Neutrophil (primary cell): Measurements from ENCODE around the gene PDE11A.

Source experiments
- H3K27ac ChIP-seq: fragments of 200-600 bp; sonication (generic); 2 replicates; pipeline ENCODE4 v1.5.1; 2016; ENCODE audit warnings: mild to moderate bottlenecking, moderate library complexity
- H3K27me3 ChIP-seq: fragments of 200-600 bp; sonication (generic); 2 replicates; pipeline ENCODE4 v1.6.0; 2016; ENCODE audit warnings: mild to moderate bottlenecking
- H3K36me3 ChIP-seq: fragments of 200-600 bp; sonication (generic); 2 replicates; pipeline ENCODE4 v1.5.1; 2017
- H3K4me1 ChIP-seq, 2 experiments: fragments of 200-600 bp in 1 of 2; sonication (generic) in 1 of 2; 1 replicate in 1 of 2; 2 replicates in 1 of 2; pipeline versions ENCODE4 v1.5.1 to v1.6.1; 2013 to 2016; ENCODE audit warnings: low read depth in 1 of 2, low read length in 1 of 2, mild to moderate bottlenecking in 1 of 2, moderate library complexity in 1 of 2; ENCODE audit not compliant: control insufficient read depth in 1 of 2, insufficient read depth in 1 of 2
- H3K4me3 ChIP-seq, 2 experiments: fragments of 200-600 bp in 1 of 2; sonication (generic) in 1 of 2; 1 replicate in 1 of 2; 2 replicates in 1 of 2; pipeline ENCODE4 v1.5.1; 2013 to 2016; ENCODE audit warnings: low read depth in 1 of 2, low read length in 1 of 2, mild to moderate bottlenecking in 1 of 2, moderate library complexity in 1 of 2
- H3K9me3 ChIP-seq: fragments of 200-600 bp; sonication (generic); 2 replicates; pipeline ENCODE4 v1.5.1; 2016
- TF ChIP-seq, protein P1 (sequence below): fragments of 200-600 bp; sonication (generic); IDR thresholded peaks from 2 replicates; pipeline ENCODE4 v1.5.1; 2016; ENCODE audit warnings: antibody characterized with exemption

The PDE11A gene

DNA sequence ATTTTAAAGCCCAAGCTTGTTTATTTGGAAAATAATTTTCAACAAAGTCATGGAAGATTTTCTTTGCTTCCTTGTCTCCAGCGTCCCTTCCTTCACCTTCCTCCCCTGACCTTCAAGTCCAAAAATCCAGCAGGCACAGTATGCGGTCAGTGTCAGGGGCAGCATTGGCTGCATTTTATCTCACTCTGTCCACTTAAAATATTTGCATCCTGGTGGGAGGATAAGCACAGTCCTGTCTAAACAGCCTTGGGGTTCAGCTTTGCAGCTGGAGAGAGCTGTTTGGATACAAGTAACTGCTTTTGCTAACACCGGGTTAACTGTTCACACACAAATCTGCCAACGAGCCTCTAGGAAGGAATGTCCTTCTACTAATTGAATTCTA, 318.1 kb downstream of the PDE11A start:
- Histone ChIP-seq H3K27ac (no peak overlapping the region), H3K36me3 (no peaks in the 10 kb centered on the region), H3K4me3 (no peak overlapping the region), H3K27me3 (peaks cover 2% of the 10 kb centered on the region), H3K4me1 (no peaks in the 10 kb centered on the region), H3K9me3 (no peaks in the 10 kb centered on the region)
- TF ChIP-seq, protein P1, sequence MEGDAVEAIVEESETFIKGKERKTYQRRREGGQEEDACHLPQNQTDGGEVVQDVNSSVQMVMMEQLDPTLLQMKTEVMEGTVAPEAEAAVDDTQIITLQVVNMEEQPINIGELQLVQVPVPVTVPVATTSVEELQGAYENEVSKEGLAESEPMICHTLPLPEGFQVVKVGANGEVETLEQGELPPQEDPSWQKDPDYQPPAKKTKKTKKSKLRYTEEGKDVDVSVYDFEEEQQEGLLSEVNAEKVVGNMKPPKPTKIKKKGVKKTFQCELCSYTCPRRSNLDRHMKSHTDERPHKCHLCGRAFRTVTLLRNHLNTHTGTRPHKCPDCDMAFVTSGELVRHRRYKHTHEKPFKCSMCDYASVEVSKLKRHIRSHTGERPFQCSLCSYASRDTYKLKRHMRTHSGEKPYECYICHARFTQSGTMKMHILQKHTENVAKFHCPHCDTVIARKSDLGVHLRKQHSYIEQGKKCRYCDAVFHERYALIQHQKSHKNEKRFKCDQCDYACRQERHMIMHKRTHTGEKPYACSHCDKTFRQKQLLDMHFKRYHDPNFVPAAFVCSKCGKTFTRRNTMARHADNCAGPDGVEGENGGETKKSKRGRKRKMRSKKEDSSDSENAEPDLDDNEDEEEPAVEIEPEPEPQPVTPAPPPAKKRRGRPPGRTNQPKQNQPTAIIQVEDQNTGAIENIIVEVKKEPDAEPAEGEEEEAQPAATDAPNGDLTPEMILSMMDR, result no peak

DNA sequence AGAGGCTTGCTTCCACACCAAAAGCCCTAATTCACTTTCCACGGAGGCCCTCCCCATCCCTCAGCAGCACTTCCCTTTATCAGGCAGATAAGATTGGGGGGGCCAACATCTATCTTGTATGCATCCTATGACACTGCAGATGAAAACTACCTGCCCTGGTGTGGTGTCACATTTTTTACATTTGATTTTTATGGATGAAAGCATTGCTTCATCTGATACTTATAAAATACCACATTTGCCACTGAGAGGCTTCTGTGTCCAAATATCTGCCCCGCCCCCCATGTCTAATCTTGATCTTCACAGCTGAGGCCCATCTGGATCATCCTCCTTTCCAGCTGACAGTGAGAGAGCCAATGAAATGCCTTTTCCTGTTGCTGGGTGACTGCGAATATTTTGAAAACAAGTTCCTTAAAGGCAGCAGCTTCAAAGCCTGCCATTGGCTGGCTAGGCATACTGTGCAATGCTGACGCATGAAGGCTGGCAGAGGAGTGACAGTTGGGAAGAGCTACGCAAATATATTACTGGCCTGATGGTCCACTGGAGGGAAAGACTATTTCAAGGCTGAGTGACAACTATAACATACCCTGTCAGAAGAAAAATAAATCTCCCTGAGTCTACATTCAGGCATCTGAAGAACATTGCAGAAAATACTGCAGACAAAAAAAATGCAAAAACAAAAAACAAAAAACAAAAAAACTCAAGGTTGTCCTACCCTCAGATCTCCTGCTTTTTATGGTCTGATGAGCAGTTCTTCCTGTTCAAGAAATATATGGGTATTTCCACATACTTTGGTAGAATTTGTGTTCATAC, 318.7 kb downstream of the PDE11A start:
- Histone ChIP-seq H3K27ac (no peak overlapping the region), H3K4me1 (no peaks in the 10 kb centered on the region)
- TF ChIP-seq, protein P1, result no peak

DNA sequence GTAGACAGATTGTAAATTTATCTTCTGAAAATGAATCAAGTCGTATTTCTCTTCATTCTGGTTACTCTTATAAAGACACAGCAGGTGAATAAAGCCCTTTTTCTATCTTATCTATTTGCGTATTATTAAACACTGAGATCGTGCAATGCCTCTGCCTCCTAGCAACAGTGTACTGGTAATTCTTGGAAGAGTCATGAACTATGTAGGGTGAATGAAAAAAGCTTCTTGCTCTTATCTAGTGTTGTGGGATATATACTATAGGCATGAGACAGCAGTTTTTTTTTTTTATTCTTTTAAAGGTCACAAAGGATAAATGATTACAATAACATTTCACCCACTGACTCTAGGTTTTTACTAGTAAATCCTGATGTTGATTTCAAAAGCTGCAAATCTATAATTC, 324.2 kb downstream of the PDE11A start:
- H3K4me1 ChIP-seq, result no peaks in the 10 kb centered on the region
- no peak overlapping the region for H3K27ac ChIP-seq
- no peaks in the 10 kb centered on the region for H3K9me3 ChIP-seq
- no peaks in the 10 kb centered on the region for H3K36me3 ChIP-seq
- H3K4me3 ChIP-seq, result no peak overlapping the region
- no peaks in the 10 kb centered on the region for H3K27me3 ChIP-seq
- TF ChIP-seq, protein P1, result no peak

More for the DNA sequence above, 318.7 kb downstream of the PDE11A start:
- H3K27me3 ChIP-seq, result no peaks in the 10 kb centered on the region
- H3K36me3 ChIP-seq, result no peaks in the 10 kb centered on the region
- H3K9me3 ChIP-seq, result no peaks in the 10 kb centered on the region
- no peak overlapping the region for H3K4me3 ChIP-seq

DNA sequence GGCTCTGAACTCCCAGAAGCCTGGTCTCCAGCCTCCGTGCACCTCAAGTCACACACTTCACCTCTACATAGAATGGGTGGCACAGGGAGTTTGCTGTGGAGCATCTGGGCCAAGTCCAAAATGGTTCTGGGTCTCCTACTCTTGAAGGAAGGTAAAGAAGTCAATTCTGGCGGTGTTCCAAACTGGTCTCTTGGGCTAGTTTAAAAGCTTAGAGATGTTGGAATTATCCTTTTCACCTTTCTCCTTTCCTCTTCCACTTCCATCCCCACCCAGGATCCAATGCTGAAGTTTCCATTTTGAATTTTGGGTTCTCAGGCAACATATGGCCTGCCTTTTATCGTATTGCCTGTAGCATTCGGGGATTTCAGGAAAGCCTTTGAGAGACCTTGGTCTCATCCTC, 325.2 kb downstream of the PDE11A start:
- TF ChIP-seq, protein P1, result no peak
- no peaks in the 10 kb centered on the region for H3K36me3 ChIP-seq

DNA sequence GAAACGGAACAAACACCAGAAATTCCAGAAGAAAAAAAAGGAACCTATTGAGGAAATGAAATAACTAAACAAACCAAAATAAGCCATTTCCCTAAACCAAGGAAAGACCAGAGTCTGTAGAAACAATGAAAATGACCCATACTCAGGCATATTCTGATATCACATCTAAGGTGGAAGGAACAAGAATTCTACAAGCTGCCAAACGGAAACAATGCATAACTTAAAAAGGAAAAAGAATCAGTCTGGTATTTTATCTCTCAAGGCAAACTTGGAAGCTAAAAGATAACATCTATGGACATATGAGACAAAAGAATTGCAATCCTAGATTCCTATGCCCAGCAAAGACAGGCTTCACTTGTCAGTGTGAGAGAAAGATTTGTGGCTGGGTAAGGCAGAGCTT, 326.2 kb downstream of the PDE11A start:
- H3K9me3 ChIP-seq, result no peaks in the 10 kb centered on the region
- H3K36me3 ChIP-seq, result no peaks in the 10 kb centered on the region
- TF ChIP-seq, protein P1, result no peak
- H3K27me3 ChIP-seq, result no peaks in the 10 kb centered on the region
- no peak overlapping the region for H3K4me3 ChIP-seq
- no peaks in the 10 kb centered on the region for H3K4me1 ChIP-seq
- H3K27ac ChIP-seq, result no peak overlapping the region

More for the DNA sequence above, 325.2 kb downstream of the PDE11A start:
- Histone ChIP-seq H3K4me1 (no peaks in the 10 kb centered on the region), H3K27ac (no peak overlapping the region), H3K27me3 (no peaks in the 10 kb centered on the region), H3K4me3 (no peak overlapping the region), H3K9me3 (no peaks in the 10 kb centered on the region)
